ENCODE measurements around the gene BLOC1S3.

Gene BLOC1S3

GRCh38 chr19:45146251-45146650 lies 32.3 kb upstream of the BLOC1S3 start:
- no peak for DNase-seq (ENCODE audit: low read depth)

GRCh38 chr19:45146741-45147205 lies 31.8 kb upstream of the BLOC1S3 start:
- no peak for DNase-seq (ENCODE audit: low read depth)

GRCh38 chr19:45147835-45148676 lies 30.5 kb upstream of the BLOC1S3 start:
- DNase-seq (ENCODE audit: low read depth) = no peak

- DNase-seq (ENCODE audit: low read depth) = no peak
These were observed 29.5 kb upstream of the BLOC1S3 start for GRCh38 chr19:45149129-45149528.

- no peak for DNase-seq (ENCODE audit: low read depth)
These were observed 28.4 kb upstream of the BLOC1S3 start for GRCh38 chr19:45150180-45150579.

- no peak for DNase-seq (ENCODE audit: low read depth)
These were observed 27.8 kb upstream of the BLOC1S3 start for GRCh38 chr19:45150751-45151281.

- no peak for DNase-seq (ENCODE audit: low read depth)
These were observed 27.3 kb upstream of the BLOC1S3 start for GRCh38 chr19:45151320-45151719.

GRCh38 chr19:45151821-45152503 lies 26.6 kb upstream of the BLOC1S3 start:
- no peak for DNase-seq (ENCODE audit: low read depth)

- no peak for DNase-seq (ENCODE audit: low read depth)
These were observed 25.9 kb upstream of the BLOC1S3 start for GRCh38 chr19:45152504-45153338.

GRCh38 chr19:45153339-45154063 lies 25.1 kb upstream of the BLOC1S3 start:
- DNase-seq (ENCODE audit: low read depth) = peak; percentile 75

GRCh38 chr19:45154064-45154827 lies 24.3 kb upstream of the BLOC1S3 start:
- no peak for DNase-seq (ENCODE audit: low read depth)

GRCh38 chr19:45156011-45156630 lies 22.5 kb upstream of the BLOC1S3 start:
- DNase-seq (ENCODE audit: low read depth) = no peak

GRCh38 chr19:45156751-45157150 lies 21.8 kb upstream of the BLOC1S3 start:
- no peak for DNase-seq (ENCODE audit: low read depth)

GRCh38 chr19:45158503-45159209 lies 19.9 kb upstream of the BLOC1S3 start:
- DNase-seq (ENCODE audit: low read depth) = no peak

GRCh38 chr19:45159210-45159970 lies 19.2 kb upstream of the BLOC1S3 start:
- DNase-seq (ENCODE audit: low read depth) = no peak

GRCh38 chr19:45159971-45160324 lies 18.6 kb upstream of the BLOC1S3 start:
- DNase-seq (ENCODE audit: low read depth) = no peak

- no peak for DNase-seq (ENCODE audit: low read depth)
These were observed 17.5 kb upstream of the BLOC1S3 start, which contains the start of gene NKPD1 for GRCh38 chr19:45160870-45161737. NKPD1 (minus strand) TSS chr19:45160982; CDS start chr19:45160150, 832 bp downstream.
